ENCODE measurements around the gene OR2L8. TPM values are rescaled to one million over a fixed set of nuclear protein-coding genes. Genes with fewer than 3 reads are reported as not detected.

The OR2L8 gene
- total RNA-seq, 1 donor from 2014 or later: not detected

DNA sequence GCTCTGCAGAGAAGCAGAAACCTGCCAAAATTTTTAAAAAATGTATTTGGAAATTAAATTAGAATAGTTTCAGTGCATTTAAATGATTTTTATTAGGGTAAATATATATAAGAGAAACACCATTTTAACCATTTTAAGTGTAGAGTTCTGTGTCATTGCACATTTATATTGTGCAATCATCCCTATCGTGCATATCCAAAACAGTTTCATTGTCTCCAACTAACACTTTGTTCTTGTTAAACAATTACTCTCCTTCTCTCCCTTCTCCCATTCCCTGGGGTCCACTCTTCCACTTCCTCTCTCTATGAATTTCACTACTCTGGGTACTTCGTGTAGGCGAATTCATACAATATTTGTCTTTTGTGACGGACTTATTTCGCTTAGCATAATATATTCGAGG, 6.0 kb upstream of the OR2L8 start:
- H3K27ac Mint-ChIP-seq (ENCODE audit: unreplicated experiment): no peak overlapping the region
- DNase-seq (ENCODE audit: low read depth) (no peak), FAIRE-seq (no peak)
- Histone ChIP-seq H3K9ac (ENCODE audit: low read length) (no peak overlapping the region), H2AFZ (ENCODE audit: low read depth, low read length) (no peak overlapping the region), H3K79me2 (ENCODE audit: insufficient read depth, low read length) (no peaks in the 10 kb centered on the region), H4K20me1 (ENCODE audit: insufficient read depth, low read length) (no peaks in the 10 kb centered on the region), H3K27me3 (ENCODE audit: insufficient read depth, low read length) (no peaks in the 10 kb centered on the region), H3K27ac (ENCODE audit: low read depth, low read length) (no peak overlapping the region), H3K4me3 (ENCODE audit: insufficient read depth, low read depth, low read length) (no peak overlapping the region), H3K4me2 (ENCODE audit: low read length) (no peak overlapping the region), H3K4me1 (ENCODE audit: insufficient read depth, low read length) (no peaks in the 10 kb centered on the region), H3K9me3 (ENCODE audit: insufficient read depth, low read depth, low read length) (peaks cover 3% of the 10 kb centered on the region), H3K36me3 (ENCODE audit: insufficient read depth, low read length) (no peaks in the 10 kb centered on the region)
- H3K27me3 Mint-ChIP-seq (ENCODE audit: low read depth, unreplicated experiment): no peaks in the 10 kb centered on the region
- TF ChIP-seq, protein P1, sequence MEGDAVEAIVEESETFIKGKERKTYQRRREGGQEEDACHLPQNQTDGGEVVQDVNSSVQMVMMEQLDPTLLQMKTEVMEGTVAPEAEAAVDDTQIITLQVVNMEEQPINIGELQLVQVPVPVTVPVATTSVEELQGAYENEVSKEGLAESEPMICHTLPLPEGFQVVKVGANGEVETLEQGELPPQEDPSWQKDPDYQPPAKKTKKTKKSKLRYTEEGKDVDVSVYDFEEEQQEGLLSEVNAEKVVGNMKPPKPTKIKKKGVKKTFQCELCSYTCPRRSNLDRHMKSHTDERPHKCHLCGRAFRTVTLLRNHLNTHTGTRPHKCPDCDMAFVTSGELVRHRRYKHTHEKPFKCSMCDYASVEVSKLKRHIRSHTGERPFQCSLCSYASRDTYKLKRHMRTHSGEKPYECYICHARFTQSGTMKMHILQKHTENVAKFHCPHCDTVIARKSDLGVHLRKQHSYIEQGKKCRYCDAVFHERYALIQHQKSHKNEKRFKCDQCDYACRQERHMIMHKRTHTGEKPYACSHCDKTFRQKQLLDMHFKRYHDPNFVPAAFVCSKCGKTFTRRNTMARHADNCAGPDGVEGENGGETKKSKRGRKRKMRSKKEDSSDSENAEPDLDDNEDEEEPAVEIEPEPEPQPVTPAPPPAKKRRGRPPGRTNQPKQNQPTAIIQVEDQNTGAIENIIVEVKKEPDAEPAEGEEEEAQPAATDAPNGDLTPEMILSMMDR (IDR thresholded peaks at IDR 0.05; ENCODE audit: insufficient read depth, low read depth, low read length): no peak
- no peak for TF ChIP-seq EZH2 (IDR thresholded peaks at IDR 0.05; ENCODE audit: insufficient read depth, low read length)
- H3K9me3 Mint-ChIP-seq (ENCODE audit: unreplicated experiment): peaks cover 3% of the 10 kb centered on the region
- no peaks in the 10 kb centered on the region for H3K36me3 Mint-ChIP-seq (ENCODE audit: low read depth, unreplicated experiment)
- H3K4me1 Mint-ChIP-seq (ENCODE audit: low read depth, unreplicated experiment): no peaks in the 10 kb centered on the region
- no peak overlapping the region for H3K4me3 Mint-ChIP-seq (ENCODE audit: unreplicated experiment)

DNA sequence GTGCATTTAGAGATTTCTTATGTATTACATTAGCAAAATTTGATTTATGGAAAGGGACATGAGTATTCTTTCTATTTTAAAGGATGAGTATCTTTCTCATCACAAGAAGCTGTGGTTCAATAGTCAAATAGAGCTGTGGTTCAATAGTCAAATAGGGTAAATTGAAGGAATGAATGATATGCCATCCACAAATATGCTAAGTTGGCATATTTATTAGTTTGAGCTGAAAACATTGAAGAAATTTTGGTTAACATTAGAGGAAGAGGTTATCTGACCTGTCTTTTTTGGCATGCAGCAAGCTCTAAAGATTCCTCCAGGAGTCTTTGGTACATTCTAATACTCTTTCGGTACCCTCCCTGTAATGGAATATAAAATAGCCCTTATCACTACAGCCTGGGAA, 4.8 kb downstream of the OR2L8 start:
- Histone ChIP-seq H3K27me3 (ENCODE audit: insufficient read depth, low read length) (no peaks in the 10 kb centered on the region), H3K27ac (ENCODE audit: low read depth, low read length) (no peak overlapping the region), H3K79me2 (ENCODE audit: insufficient read depth, low read length) (no peaks in the 10 kb centered on the region), H3K9me3 (ENCODE audit: insufficient read depth, low read depth, low read length) (no peaks in the 10 kb centered on the region), H4K20me1 (ENCODE audit: insufficient read depth, low read length) (no peaks in the 10 kb centered on the region), H3K4me1 (ENCODE audit: insufficient read depth, low read length) (no peaks in the 10 kb centered on the region), H3K4me3 (ENCODE audit: insufficient read depth, low read depth, low read length) (no peak overlapping the region), H3K36me3 (ENCODE audit: insufficient read depth, low read length) (no peaks in the 10 kb centered on the region), H3K4me2 (ENCODE audit: low read length) (no peak overlapping the region), H3K9ac (ENCODE audit: low read length) (no peak overlapping the region), H2AFZ (ENCODE audit: low read depth, low read length) (no peak overlapping the region)
- H3K4me3 Mint-ChIP-seq (ENCODE audit: unreplicated experiment): no peak overlapping the region
- DNase-seq (ENCODE audit: low read depth): no peak
- no peak for FAIRE-seq
- peaks cover 7% of the 10 kb centered on the region for H3K9me3 Mint-ChIP-seq (ENCODE audit: unreplicated experiment)
- no peaks in the 10 kb centered on the region for H3K27me3 Mint-ChIP-seq (ENCODE audit: low read depth, unreplicated experiment)
- H3K4me1 Mint-ChIP-seq (ENCODE audit: low read depth, unreplicated experiment): no peaks in the 10 kb centered on the region
- no peak for TF ChIP-seq EZH2 (IDR thresholded peaks at IDR 0.05; ENCODE audit: insufficient read depth, low read length)
- TF ChIP-seq, protein P1 (IDR thresholded peaks at IDR 0.05; ENCODE audit: insufficient read depth, low read depth, low read length): no peak
- no peaks in the 10 kb centered on the region for H3K36me3 Mint-ChIP-seq (ENCODE audit: low read depth, unreplicated experiment)
- H3K27ac Mint-ChIP-seq (ENCODE audit: unreplicated experiment): no peak overlapping the region

DNA sequence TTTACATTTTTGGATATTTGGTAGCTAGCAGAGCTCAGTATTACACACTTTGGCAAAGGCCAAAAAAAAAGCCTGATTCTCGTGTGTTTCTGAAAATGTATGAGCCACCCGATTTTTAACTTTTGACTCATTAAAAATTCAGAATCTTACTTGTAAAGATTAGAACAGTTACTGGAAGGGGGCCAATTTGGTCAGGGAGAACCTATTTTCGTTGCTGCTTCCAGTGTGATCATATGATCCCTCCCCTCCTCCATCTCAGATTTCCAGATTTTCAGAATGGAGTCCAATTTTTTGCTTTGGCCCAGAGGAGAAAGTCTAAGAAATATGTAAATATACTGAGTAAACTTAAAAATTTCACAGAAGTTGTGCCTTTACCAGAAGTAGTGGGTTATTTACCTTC, 13.1 kb downstream of the OR2L8 start:
- no peaks in the 10 kb centered on the region for H3K4me1 Mint-ChIP-seq (ENCODE audit: low read depth, unreplicated experiment)
- TF ChIP-seq, protein P1 (IDR thresholded peaks at IDR 0.05; ENCODE audit: insufficient read depth, low read depth, low read length): no peak
- TF ChIP-seq EZH2 (IDR thresholded peaks at IDR 0.05; ENCODE audit: insufficient read depth, low read length): no peak
- FAIRE-seq (no peak), DNase-seq (ENCODE audit: low read depth) (no peak)
- H3K4me3 Mint-ChIP-seq (ENCODE audit: unreplicated experiment): no peak overlapping the region
- H3K9me3 Mint-ChIP-seq (ENCODE audit: unreplicated experiment): peaks cover 4% of the 10 kb centered on the region
- no peak overlapping the region for H3K4me2 ChIP-seq (ENCODE audit: low read length)
- H3K27ac ChIP-seq (ENCODE audit: low read depth, low read length): no peak overlapping the region
- H2AFZ ChIP-seq (ENCODE audit: low read depth, low read length): no peak overlapping the region
- no peaks in the 10 kb centered on the region for H3K27me3 ChIP-seq (ENCODE audit: insufficient read depth, low read length)
- H3K79me2 ChIP-seq (ENCODE audit: insufficient read depth, low read length): no peaks in the 10 kb centered on the region
- H3K4me1 ChIP-seq (ENCODE audit: insufficient read depth, low read length): no peaks in the 10 kb centered on the region
- no peaks in the 10 kb centered on the region for H3K36me3 ChIP-seq (ENCODE audit: insufficient read depth, low read length)
- H3K36me3 Mint-ChIP-seq (ENCODE audit: low read depth, unreplicated experiment): no peaks in the 10 kb centered on the region
- H3K4me3 ChIP-seq (ENCODE audit: insufficient read depth, low read depth, low read length): no peak overlapping the region
- H3K9me3 ChIP-seq (ENCODE audit: insufficient read depth, low read depth, low read length): no peaks in the 10 kb centered on the region
- no peaks in the 10 kb centered on the region for H3K27me3 Mint-ChIP-seq (ENCODE audit: low read depth, unreplicated experiment)
- no peak overlapping the region for H3K27ac Mint-ChIP-seq (ENCODE audit: unreplicated experiment)
- no peak overlapping the region for H3K9ac ChIP-seq (ENCODE audit: low read length)
- H4K20me1 ChIP-seq (ENCODE audit: insufficient read depth, low read length): no peaks in the 10 kb centered on the region

Data from astrocyte (in vitro differentiated cells and primary cell).